Measurements from ENCODE around the gene CDK14.

- no peak for TF ChIP-seq CTCF (IDR thresholded peaks at IDR 0.05)
- no peak for TF ChIP-seq POLR2A (IDR thresholded peaks at IDR 0.05)
Observed at GRCh38 chr7:90726623-90727022, 130.5 kb downstream of the CDK14 start.

Measured in heart left ventricle (tissue), 13 donors.